ENCODE measurements around the gene CHRM5.

Gene CHRM5

GRCh38 chr15:34023907-34024306, 55.6 kb downstream of the CHRM5 start:
- TF ChIP-seq CTCF (IDR thresholded peaks at IDR 0.05), result no peak
- no peak for TF ChIP-seq ZFX (IDR thresholded peaks at IDR 0.05; ENCODE audit: borderline replicate concordance)
- H3K27ac ChIP-seq, result no peak overlapping the region

GRCh38 chr15:34025252-34025651, 57.0 kb downstream of the CHRM5 start:
- TF ChIP-seq ZFX (IDR thresholded peaks at IDR 0.05; ENCODE audit: borderline replicate concordance) (no peak), CTCF (IDR thresholded peaks at IDR 0.05) (no peak)
- no peak overlapping the region for H3K27ac ChIP-seq

- TF ChIP-seq ZFX (IDR thresholded peaks at IDR 0.05; ENCODE audit: borderline replicate concordance), result no peak
- no peak overlapping the region for H3K27ac ChIP-seq
Observed at GRCh38 chr15:34027606-34028005, 59.3 kb downstream of the CHRM5 start.

- TF ChIP-seq ZFX (IDR thresholded peaks at IDR 0.05; ENCODE audit: borderline replicate concordance), result no peak
- no peak overlapping the region for H3K27ac ChIP-seq
Observed at GRCh38 chr15:34031987-34032760, 63.9 kb downstream of the CHRM5 start.

GRCh38 chr15:34038023-34038870, 70.0 kb downstream of the CHRM5 start:
- no peak for TF ChIP-seq CTCF (IDR thresholded peaks at IDR 0.05)
- TF ChIP-seq ZFX (IDR thresholded peaks at IDR 0.05; ENCODE audit: borderline replicate concordance), result no peak
- H3K27ac ChIP-seq, result peak overlapping the region; percentile 93

GRCh38 chr15:34038871-34039789, 70.8 kb downstream of the CHRM5 start, which contains the start of gene AVEN:
Gene AVEN (minus strand): TSS chr15:34039204. CDS start chr15:34039046, 158 bp downstream.
- H3K27ac ChIP-seq, result peak within 1 kb of the TSS; percentile 93
- TF ChIP-seq CTCF (IDR thresholded peaks at IDR 0.05) (no peak), ZFX (IDR thresholded peaks at IDR 0.05; ENCODE audit: borderline replicate concordance) (no peak)

GRCh38 chr15:34039790-34040113, 71.5 kb downstream of the CHRM5 start:
- TF ChIP-seq ZFX (IDR thresholded peaks at IDR 0.05; ENCODE audit: borderline replicate concordance), result no peak
- no peak for TF ChIP-seq CTCF (IDR thresholded peaks at IDR 0.05)
- no peak overlapping the region for H3K27ac ChIP-seq

Data from 22Rv1 (cell line).